Right lobe of liver (tissue), 4 donors: Measurements from ENCODE around the gene ERCC2.

Experiments used
- CTCF ChIP-seq, 4 donors: fragments of 200-600 bp in 3 of 4; fragments of 450-650 bp in 1 of 4; IDR thresholded peaks; one replicate each; pipeline versions ENCODE4 v1.5.1 to v1.8.0; 2016 to 2022; ENCODE audit warnings: antibody characterized with exemption in 4 of 4, mild to moderate bottlenecking in 2 of 4
- POLR2A ChIP-seq: fragments of 450-650 bp; IDR thresholded peaks from one replicate; pipeline ENCODE4 v1.6.1; 2017; ENCODE audit warnings: antibody characterized with exemption, mild to moderate bottlenecking
- donor health status: DM: no; HTN: no; CAD: no.
- donor health status: DM: no; HTN: no; CAD: no.
- donor health status: DM: no; HTN: yes; CAD: no.

GRCh38 chr19:45302416-45302815 is 68.0 kb downstream of the ERCC2 start:
- TF ChIP-seq CTCF (IDR thresholded peaks at IDR 0.05) (no peak), POLR2A (no peak)
